CD4-positive, alpha-beta T cell treated with Interleukin-15 for 4 hours (primary cell): ENCODE measurements around the gene MAP3K5.

Experiments used
- DNase-seq: peaks from one replicate; pipeline ENCODE4 v3.0.0-alpha.2; 2020; ENCODE audit warnings: low spot score

MAP3K5 gene

GRCh38 chr6:136749359-136749997, 42.8 kb downstream of the MAP3K5 start:
- no peak for DNase-seq

- no peak for DNase-seq
Measured at GRCh38 chr6:136747507-136747906, 44.8 kb downstream of the MAP3K5 start.

DNA sequence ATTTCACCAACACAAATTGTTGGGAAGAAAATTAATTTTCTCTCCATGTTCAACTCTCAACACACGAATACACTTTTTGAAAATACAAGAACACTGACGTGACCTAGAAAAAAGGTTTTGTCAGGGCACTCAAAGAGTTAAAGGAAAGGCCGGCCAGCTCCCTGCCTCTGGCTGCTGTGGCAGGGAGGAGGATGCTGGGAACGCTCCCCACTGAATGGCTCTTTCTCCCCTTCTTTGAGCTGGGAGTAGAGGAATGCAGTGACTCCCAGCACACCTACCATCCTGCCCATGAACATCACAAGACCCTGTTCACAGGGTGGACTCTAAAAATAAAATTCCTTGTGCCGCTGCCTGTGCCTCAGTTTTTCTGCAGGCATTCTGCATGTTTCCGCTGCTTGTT, 47.0 kb downstream of the MAP3K5 start:
- DNase-seq = no peak

DNA sequence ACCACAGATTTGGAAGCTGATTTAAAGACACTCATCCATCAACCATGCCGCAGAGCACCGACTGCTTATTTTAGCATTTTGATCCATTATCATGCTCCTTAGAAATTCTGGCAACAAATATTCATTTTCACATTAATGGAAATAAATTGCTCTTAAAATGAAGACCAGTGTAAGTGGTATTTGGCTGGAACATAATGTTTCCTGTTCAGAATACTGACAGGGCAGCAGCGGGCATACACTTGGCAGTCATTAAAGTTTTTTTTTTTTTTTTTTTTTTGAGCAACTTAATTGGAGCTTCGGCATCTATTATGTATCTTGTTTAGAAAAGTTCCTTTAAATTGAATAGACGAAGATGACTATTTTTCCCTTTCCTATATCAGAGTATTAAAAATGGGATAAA, 47.4 kb downstream of the MAP3K5 start:
- DNase-seq = no peak

DNA sequence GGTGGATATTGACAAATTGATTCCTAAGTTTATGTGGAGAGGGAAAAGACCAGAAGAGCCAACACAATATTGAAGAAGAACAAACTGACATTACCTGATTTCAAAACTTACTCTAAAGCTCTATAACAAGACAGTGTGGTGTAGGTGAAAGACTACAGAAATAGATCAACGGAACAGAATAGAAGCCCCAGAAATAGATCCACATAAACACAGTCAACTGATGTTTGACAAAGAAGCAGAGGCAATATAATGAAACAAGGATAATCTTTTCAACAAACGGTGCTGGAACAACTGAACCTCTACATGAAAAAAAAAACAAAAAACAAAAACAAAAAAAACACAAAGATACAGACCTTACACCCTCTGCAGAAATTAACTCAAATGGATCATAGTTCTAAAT, 50.2 kb downstream of the MAP3K5 start:
- DNase-seq = no peak

GRCh38 chr6:136740050-136740974, 52.0 kb downstream of the MAP3K5 start:
- DNase-seq = no peak

DNA sequence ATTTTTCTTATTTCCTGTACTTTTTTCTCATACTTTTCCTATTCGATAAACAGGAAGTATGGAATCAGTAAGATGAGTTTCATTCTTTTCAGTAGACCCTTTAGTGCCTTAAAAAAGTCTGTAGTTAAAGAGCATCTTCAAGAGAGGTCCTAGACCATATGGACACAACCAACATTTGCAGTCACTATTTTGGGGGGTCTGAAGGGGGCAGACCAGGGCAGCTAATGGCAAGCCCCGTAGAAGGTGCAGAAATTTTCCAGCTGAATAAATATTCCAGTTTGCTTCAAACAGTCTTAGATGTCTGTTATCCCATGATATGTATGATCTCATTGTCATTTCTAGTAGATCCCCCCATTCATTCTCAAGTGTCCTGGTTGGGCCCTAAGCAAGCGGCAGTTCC, 52.8 kb downstream of the MAP3K5 start:
- no peak for DNase-seq

DNA sequence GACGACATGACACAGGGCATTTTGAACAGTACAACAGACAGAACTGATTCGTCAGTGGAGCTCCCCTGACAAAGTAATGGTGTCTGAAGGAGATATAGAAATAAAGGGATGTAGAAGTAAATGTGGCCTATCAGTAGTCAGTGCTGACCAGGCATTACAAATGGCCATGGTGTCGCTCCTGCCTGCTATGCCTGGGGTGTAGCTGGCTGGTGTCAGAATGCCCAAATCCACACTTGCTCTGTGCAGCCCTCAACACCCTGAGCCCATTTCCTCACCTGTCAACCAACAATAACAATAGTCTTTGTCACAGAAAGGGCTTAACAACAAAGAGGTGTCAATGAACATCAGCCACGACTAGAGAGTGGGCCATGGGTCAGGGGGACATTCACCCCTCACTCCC, 53.2 kb downstream of the MAP3K5 start:
- DNase-seq = no peak

GRCh38 chr6:136738692-136739057, 53.6 kb downstream of the MAP3K5 start:
- DNase-seq = no peak

- no peak for DNase-seq
Measured at GRCh38 chr6:136737871-136738691, 54.2 kb downstream of the MAP3K5 start.

GRCh38 chr6:136737374-136737844, 54.9 kb downstream of the MAP3K5 start:
- no peak for DNase-seq

DNA sequence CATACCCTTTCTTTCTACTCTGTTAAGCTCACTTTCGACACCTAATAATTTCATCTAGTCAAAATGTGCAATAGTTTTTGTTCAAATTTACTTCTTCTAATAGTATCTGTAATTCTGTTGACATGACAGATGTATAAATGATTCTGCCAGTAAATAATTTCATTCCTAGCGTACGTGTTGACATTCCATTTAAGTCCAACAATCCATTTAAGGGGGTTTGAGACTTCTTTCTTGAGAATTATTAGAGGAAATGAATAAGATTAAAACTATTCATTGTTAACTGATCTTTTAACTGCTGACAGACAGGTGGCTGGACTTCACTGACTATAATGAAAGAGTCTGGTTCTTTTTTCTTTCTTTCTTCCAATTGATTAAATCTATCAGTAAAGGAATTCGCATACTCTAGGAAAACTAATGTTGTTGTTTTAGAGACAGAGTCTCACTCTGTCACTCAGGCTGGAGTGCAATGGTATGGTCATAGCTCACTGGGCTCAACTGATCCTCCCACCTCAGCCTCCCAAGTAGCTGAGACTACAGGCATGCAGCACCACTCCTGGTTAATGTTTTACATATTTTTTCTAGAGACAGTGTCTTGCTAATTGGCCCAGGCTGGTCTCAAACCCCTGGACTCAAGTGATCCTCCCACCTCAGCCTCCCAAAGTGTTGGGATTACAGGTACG, 55.9 kb downstream of the MAP3K5 start:
- DNase-seq = no peak

GRCh38 chr6:136734977-136735376, 57.3 kb downstream of the MAP3K5 start:
- no peak for DNase-seq

- no peak for DNase-seq
Measured at GRCh38 chr6:136732889-136733288, 59.4 kb downstream of the MAP3K5 start.

DNA sequence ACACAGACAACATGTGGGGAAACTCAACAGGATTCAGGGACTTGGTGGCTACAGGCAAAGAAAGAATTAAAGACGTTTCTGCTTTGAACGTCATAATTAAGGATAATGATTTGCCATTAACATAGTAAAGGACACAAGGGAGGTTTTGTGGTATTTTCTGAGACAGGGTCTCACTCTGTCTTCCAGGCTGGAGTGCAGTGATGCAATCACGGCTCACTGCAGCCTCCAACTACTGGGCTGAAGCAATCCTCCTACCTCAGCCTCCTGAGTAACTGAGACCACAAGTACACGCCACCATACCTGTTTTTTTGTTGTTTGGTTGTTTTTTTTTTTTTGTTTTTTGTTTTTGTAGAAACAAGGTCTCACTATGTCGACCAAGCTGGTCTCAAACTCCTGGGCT, 62.4 kb downstream of the MAP3K5 start:
- DNase-seq = no peak

DNA sequence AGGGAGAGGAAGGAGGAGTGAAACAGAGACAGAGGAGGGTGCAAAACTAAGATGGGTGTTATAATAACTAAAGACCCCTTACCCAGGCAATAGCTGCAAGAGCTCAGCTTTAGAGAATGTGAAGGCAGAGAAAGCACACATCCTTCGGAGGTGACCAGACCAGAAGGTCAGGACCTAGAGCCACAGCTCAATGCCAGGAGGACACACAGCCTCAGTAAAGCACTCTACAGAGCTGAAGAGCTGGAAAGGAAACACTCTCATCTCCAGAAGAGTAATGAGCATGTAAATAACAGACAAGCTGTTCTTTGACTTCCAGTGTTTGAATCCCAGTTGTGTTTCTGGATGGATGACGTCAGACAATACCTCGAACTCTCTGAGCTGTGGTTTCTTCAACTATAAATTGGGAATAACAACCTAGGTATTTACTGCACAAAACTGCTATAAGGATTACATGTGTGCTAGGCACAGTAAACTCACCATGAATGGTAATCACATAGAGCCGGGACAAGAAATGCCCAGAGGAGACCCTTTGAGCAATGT, 63.2 kb downstream of the MAP3K5 start:
- no peak for DNase-seq

DNA sequence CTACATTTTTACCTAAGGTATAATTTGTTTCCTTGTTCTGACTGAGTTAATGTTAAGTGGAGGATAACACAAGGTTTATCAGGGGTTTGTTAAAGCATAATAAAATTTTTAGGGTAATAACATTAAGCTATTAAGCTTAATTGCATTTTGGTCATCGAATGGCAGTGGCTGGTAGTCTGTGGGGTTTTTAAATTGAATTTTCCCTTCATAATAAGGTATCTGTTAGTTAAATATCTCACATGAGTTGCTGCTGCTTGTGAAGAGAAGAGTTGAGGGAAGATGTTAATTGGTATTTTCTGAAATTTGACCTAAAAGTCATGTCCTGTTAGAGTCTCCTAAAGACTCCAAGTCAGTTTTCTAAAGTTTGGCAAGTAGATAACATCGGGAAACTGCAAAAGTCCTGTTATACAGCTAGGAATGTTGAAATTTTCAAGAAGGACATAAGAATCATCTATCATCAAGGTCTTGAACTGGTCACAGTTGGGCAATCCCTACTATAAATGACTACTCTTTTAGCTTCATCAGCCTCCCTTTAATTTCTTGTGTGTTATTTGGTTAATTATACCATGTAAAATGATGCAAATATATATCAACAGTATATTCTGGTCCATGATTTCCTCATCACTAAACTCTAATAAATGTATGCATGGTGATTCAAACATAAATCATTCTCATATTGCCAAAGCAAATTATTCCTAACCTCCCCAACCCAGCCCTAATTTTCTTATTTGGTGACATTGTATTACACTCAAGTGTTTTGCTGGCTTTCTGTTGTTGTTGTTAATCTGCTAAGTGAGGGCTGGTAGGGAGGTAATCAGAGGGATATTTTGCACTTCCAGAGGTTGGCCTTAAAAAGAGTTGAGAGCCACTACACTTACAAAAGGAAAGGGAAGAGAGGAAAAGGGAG, 64.0 kb downstream of the MAP3K5 start:
- no peak for DNase-seq

- no peak for DNase-seq
Measured at GRCh38 chr6:136726837-136727557, 65.3 kb downstream of the MAP3K5 start.

DNA sequence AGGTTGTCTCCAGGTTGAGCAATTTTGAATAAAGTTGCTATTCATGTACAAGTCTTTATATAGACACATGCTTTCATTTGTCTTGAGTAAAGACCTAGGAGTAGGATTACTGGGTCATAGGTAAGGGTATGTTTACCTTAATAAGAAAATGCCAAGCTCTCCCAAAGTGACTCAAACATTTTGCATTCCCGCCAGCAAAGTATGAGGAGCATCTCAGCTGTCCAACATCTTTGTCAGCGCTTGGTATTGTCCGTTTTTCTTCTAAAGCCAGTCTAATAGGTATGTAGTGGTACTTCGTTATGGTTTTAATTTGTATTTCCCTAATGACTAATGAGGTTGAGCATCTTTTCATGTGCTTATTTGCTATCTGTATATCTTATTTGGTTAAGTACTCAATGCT, 67.2 kb downstream of the MAP3K5 start:
- no peak for DNase-seq

DNA sequence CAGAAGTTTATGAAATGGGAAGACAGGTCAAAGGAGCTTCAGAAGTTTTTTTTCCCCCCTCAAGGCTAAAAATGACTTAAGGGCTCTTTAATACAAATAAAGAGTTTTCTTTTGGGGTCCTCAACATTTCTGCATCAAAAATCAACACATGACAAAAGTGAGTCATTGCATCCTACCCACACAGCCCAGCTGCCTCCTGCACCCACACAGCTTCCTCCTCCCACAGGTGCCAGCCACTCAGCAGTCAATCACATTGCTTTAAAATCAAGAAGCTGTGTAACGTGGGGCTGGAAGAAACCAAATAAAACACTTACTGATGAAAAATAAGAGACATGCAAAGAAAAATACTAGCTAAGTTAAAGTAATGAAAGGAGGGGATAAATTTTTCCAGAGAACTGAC, 68.5 kb downstream of the MAP3K5 start:
- peak; percentile 55 for DNase-seq
